ENCODE measurements around the gene PHKG1. TPM values are rescaled to one million over a fixed set of nuclear protein-coding genes. Genes with fewer than 3 reads are reported as not detected.
A peak's percentile ranks its signal among the peaks of the same experiment; 100 is the strongest.
"Not testable (repeated sequence)": the region's sequence is repeated elsewhere in the genome, so short reads cannot be mapped to it uniquely, and the experiment has no call there.

Gene PHKG1
- total and polyA plus RNA-seq, 2 of the 8 experiments (the other 6 are each of a cell fraction or from before 2014, with no cell fraction given): 0.03 to 0.61 TPM

DNA sequence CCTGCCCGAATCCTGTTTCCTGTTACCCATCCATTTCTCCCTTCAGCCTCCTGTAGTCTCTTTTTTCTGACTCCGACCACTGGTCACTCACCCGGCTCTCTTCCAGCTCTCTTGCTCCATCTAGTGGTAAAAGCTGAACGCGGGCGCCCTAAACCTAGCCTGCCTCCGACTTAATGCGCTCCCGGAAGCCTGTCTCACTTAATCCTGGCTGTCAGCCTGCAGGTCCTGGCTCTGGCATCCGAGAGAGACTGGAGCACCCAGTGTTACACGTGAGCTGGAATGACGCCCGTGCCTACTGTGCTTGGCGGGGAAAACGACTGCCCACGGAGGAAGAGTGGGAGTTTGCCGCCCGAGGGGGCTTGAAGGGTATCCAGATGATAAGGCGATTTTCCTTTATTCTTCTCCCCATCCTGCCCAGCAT, 18.4 kb downstream of the PHKG1 start (continued):
- TF ChIP-seq SIN3A (conservative IDR thresholded peaks at IDR 0.05 in 1 of 2, IDR thresholded peaks at IDR 0.05 in 1 of 2; ENCODE audit: low read depth in 1 of 2, low read length in 2 of 2): 0 out of 4 replicates have a peak, but pooled peaks of 1 of the 2 experiments have one; percentile 56
- TF ChIP-seq EGR1 (IDR thresholded peaks at IDR 0.05; ENCODE audit: borderline replicate concordance, low read depth, low read length): no peak
- TF ChIP-seq, protein P1, sequence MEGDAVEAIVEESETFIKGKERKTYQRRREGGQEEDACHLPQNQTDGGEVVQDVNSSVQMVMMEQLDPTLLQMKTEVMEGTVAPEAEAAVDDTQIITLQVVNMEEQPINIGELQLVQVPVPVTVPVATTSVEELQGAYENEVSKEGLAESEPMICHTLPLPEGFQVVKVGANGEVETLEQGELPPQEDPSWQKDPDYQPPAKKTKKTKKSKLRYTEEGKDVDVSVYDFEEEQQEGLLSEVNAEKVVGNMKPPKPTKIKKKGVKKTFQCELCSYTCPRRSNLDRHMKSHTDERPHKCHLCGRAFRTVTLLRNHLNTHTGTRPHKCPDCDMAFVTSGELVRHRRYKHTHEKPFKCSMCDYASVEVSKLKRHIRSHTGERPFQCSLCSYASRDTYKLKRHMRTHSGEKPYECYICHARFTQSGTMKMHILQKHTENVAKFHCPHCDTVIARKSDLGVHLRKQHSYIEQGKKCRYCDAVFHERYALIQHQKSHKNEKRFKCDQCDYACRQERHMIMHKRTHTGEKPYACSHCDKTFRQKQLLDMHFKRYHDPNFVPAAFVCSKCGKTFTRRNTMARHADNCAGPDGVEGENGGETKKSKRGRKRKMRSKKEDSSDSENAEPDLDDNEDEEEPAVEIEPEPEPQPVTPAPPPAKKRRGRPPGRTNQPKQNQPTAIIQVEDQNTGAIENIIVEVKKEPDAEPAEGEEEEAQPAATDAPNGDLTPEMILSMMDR (IDR thresholded peaks at IDR 0.05; ENCODE audit: control extremely low read depth in 1 of 3, insufficient read depth in 1 of 3, low read depth in 1 of 3, low read length in 3 of 3): peak; percentile 70 to 86 (median 81)
- no peak for TF ChIP-seq TCF12 (IDR thresholded peaks at IDR 0.05; ENCODE audit: low read depth, low read length)
- TF ChIP-seq BACH1 (IDR thresholded peaks at IDR 0.05; ENCODE audit: low read length): no peak
- no peak for TF ChIP-seq SIRT6 (IDR thresholded peaks at IDR 0.05; ENCODE audit: low read length)
- TF ChIP-seq SP2 (IDR thresholded peaks at IDR 0.05; ENCODE audit: low read length): no peak

DNA sequence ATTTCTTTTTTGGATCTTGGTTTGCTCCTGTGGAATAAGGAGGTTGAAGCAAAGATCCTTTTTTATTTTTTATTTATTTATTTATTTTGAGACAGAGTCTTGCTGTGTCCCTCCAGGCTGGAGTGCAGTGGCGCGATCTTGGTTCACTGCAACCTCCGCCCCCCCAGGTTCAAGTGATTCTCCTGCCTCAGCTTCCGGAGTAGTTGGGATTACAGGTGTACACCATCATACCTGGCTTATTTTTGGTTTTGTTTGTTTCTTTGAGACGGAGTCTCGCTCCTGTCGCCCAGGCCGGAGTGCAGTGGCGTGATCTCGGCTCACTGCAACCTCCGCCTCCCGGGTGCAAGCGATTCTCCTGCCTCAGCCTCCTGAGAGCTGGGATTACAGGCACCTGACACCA, 26.4 kb downstream of the PHKG1 start:
- CTCF ChIA-PET (ENCODE audit: partially characterized antibody): interaction anchor here (3.0 kb wide), 1 partner anchor 8 kb away, joined by 15 read pairs; no protein-coding TSS in a partner anchor
- H4K20me1 ChIP-seq (replicated peaks in 1 of 2; ENCODE audit: control insufficient read depth in 1 of 2, insufficient read depth in 2 of 2, low read length in 2 of 2); H2AFZ ChIP-seq (ENCODE audit: low read length); H3K79me1 ChIP-seq (ENCODE audit: low read depth, low read length); H3K4me2 ChIP-seq (ENCODE audit: insufficient read depth in 1 of 2, low read depth in 2 of 2, low read length in 2 of 2); H2BK5ac ChIP-seq (ENCODE audit: low read depth, low read length); H3K4me1 ChIP-seq (replicated peaks in 1 of 4; ENCODE audit: control insufficient read depth in 3 of 4, insufficient read depth in 4 of 4, low read length in 3 of 4); H3K27me3 ChIP-seq (replicated peaks in 1 of 4; ENCODE audit: control insufficient read depth in 3 of 4, extremely low read depth in 1 of 4, insufficient read depth in 3 of 4, low read length in 3 of 4); H2BK20ac ChIP-seq (ENCODE audit: low read length); H3K79me2 ChIP-seq (ENCODE audit: control insufficient read depth in 1 of 2, insufficient read depth in 2 of 2, low read length in 2 of 2); FAIRE-seq; H2BK12ac ChIP-seq (ENCODE audit: low read depth, low read length); DNase-seq (ENCODE audit: low read depth in 1 of 2, low spot score in 2 of 2); H4K5ac ChIP-seq (ENCODE audit: insufficient read length, low read depth, low read length); H4K8ac ChIP-seq (ENCODE audit: extremely low read depth, insufficient read depth, low read length); H2BK15ac ChIP-seq (ENCODE audit: low read length); H3K9me3 ChIP-seq (ENCODE audit: insufficient read depth in 2 of 2, low read depth in 1 of 2, low read length in 1 of 2); H2BK120ac ChIP-seq (replicated peaks; ENCODE audit: low read depth, low read length); H3K56ac ChIP-seq (replicated peaks; ENCODE audit: insufficient read length, low read depth, low read length); H3K9ac ChIP-seq (replicated peaks in 1 of 4; ENCODE audit: extremely low read depth in 1 of 4, low read depth in 3 of 4, low read length in 3 of 4); H3K23ac ChIP-seq (ENCODE audit: insufficient read length); H3K18ac ChIP-seq (ENCODE audit: extremely low read depth, low read length); H3K4me3 ChIP-seq (ENCODE audit: extremely low read depth in 1 of 4, insufficient read depth in 2 of 4, low read depth in 3 of 4, low read length in 4 of 4); H3K23me2 ChIP-seq (ENCODE audit: low read depth, low read length); H3K4ac ChIP-seq (replicated peaks; ENCODE audit: insufficient read length, low read depth, low read length); H4K91ac ChIP-seq (replicated peaks; ENCODE audit: insufficient read length, low read length); H3K14ac ChIP-seq (ENCODE audit: insufficient read length); H3K27ac ChIP-seq (ENCODE audit: low read depth, low read length); H2AK5ac ChIP-seq (ENCODE audit: low read depth, low read length): not testable (repeated sequence)
- H3K36me3 ChIP-seq (ENCODE audit: control insufficient read depth in 2 of 4, insufficient read depth in 4 of 4, low read length in 3 of 4): peaks cover 8 to 43% (median 33%) of the 10 kb centered on the region in 4 experiments
- 98% methylated on average over 13 of the region's 13 CpGs; no CpG with 5 or more reads in 1 of the 2 experiments for WGBS, 2 experiments (ENCODE audit: extremely low coverage in 1 of 2, insufficient coverage in 1 of 2, insufficient read length in 1 of 2, insufficient replicate concordance in 2 of 2, low coverage in 1 of 2, low lambda C conversion rate in 2 of 2, missing lambda C conversion rate in 1 of 2)
- POLR2A ChIA-PET (ENCODE audit: partially characterized antibody): interaction anchor here (1.1 to 44.4 kb wide), 6 partner anchors 8 to 66 kb away, joined by 3 to 869 read pairs (median 36); partner anchors contain the start of genes CCT6A and PSPH

Data from H1 (cell line).